ENCODE data around the gene SEMA5A. TPM values are rescaled to one million over a fixed set of nuclear protein-coding genes. Genes with fewer than 3 reads are reported as not detected.

The SEMA5A gene
- total RNA-seq, 1 experiment from 2014 or later: 9.3 TPM

GRCh38 chr5:9533096-9533495 is 12.8 kb downstream of the SEMA5A start:
- H3K9me3 Mint-ChIP-seq: no peaks in the 10 kb centered on the region
- ChIA-PET POLR2A (no interaction called here), CTCF (interaction anchor here (1.0 to 1.1 kb wide), 2 partner anchors 11 to 20 kb away, joined by 3 to 5 read pairs; no protein-coding TSS in a partner anchor)
- H3K4me1 Mint-ChIP-seq: peaks cover 31% of the 10 kb centered on the region
- DNase-seq (ENCODE audit: low spot score) (no peak), ATAC-seq (no peak)
- H3K27me3 Mint-ChIP-seq (ENCODE audit: low read depth): no peaks in the 10 kb centered on the region
- no peaks in the 10 kb centered on the region for H3K36me3 Mint-ChIP-seq
- H3K4me3 Mint-ChIP-seq: no peak overlapping the region
- no peak overlapping the region for H3K27ac Mint-ChIP-seq
- TF ChIP-seq HMGA2 (CRISPR knock-in tag; IDR thresholded peaks at IDR 0.05) (no peak), E2F4 (CRISPR knock-in tag; IDR thresholded peaks at IDR 0.05; ENCODE audit: borderline replicate concordance, low read depth) (no peak), NFATC4 (CRISPR knock-in tag; IDR thresholded peaks at IDR 0.05) (no peak), FOXK1 (CRISPR knock-in tag; IDR thresholded peaks at IDR 0.05) (no peak), E2F1 (CRISPR knock-in tag; IDR thresholded peaks at IDR 0.05) (no peak), NR1H2 (CRISPR knock-in tag; IDR thresholded peaks at IDR 0.05) (no peak), TEAD1 (CRISPR knock-in tag; IDR thresholded peaks at IDR 0.05) (no peak), ARID4B (CRISPR knock-in tag; IDR thresholded peaks at IDR 0.05; ENCODE audit: borderline replicate concordance) (no peak), KAT7 (CRISPR knock-in tag; IDR thresholded peaks at IDR 0.05; ENCODE audit: borderline replicate concordance) (no peak), ZNF532 (CRISPR knock-in tag; IDR thresholded peaks at IDR 0.05; ENCODE audit: borderline replicate concordance) (no peak)

- Mint-ChIP-seq H3K36me3 (no peaks in the 10 kb centered on the region; the same call in 1 of the 2 replicates), H3K4me3 (no peak overlapping the region), H3K9me3 (no peaks in the 10 kb centered on the region), H3K27ac (no peak overlapping the region), H3K4me1 (peaks cover 21% of the 10 kb centered on the region), H3K27me3 (ENCODE audit: low read depth) (no peaks in the 10 kb centered on the region)
- ATAC-seq (no peak), DNase-seq (ENCODE audit: low spot score) (no peak)
- CTCF ChIA-PET: interaction anchor here (0.9 kb wide), 1 partner anchor 15 kb away, joined by 3 read pairs; no protein-coding TSS in a partner anchor
- TF ChIP-seq ZNF121 (CRISPR knock-in tag; IDR thresholded peaks at IDR 0.05): no peak
- no peak for TF ChIP-seq EMX1 (CRISPR knock-in tag; IDR thresholded peaks at IDR 0.05)
- TF ChIP-seq ATF2 (CRISPR knock-in tag; IDR thresholded peaks at IDR 0.05; ENCODE audit: borderline replicate concordance, low read depth): no peak
- TF ChIP-seq CTCF (IDR thresholded peaks at IDR 0.05): no peak
- no peak for TF ChIP-seq TEAD1 (CRISPR knock-in tag; IDR thresholded peaks at IDR 0.05)
- POLR2A ChIA-PET: no interaction called here
These were observed 16.4 kb downstream of the SEMA5A start for GRCh38 chr5:9529513-9529912.

Measured in WTC11 (cell line).